Measurements from ENCODE around the gene MARCHF7.

- TF ChIP-seq CTCF (IDR thresholded peaks at IDR 0.05) (no peak), POLR2A (IDR thresholded peaks at IDR 0.05) (no peak)
Measured at GRCh38 chr2:159759577-159759976, 47.3 kb downstream of the MARCHF7 start.

Measured in esophagus squamous epithelium (tissue), 4 donors.